NCI-H1092 treated with DMSO at 0.1 percent for 48 hours (cell line): ENCODE data around the gene TMEM245.
"Not testable (repeated sequence)": the region's sequence is repeated elsewhere in the genome, so short reads cannot be mapped to it uniquely, and the experiment has no call there.

Experiments
- DNase-seq: peaks from one replicate; lab custom pipeline; 2025; lab: John Stamatoyannopoulos, UW

The TMEM245 gene

GRCh38 chr9:108991479-108991878 is 128.3 kb downstream of the TMEM245 start:
- DNase-seq: no peak

DNA sequence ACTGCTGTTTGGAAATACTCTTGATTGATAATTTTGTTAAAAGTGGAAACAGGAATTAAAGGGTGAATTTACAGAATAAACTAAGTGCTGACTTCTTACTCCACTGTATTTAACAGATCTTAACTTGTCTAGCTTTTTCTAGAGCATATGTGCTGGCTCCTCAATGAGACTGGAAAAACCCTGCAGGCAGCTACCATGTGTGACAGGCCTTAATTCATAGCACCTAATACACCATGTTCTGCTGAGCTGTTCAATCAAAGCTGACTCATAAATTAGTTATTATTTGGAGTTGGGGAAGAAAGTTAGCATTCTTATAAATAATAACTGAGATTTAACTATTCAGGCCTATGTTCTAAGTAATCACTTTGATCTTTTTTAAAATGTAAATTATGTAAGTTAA is 135.9 kb downstream of the TMEM245 start:
- DNase-seq: no peak

GRCh38 chr9:108980893-108981292 is 138.9 kb downstream of the TMEM245 start:
- DNase-seq: no peak

GRCh38 chr9:108978205-108978604 is 141.5 kb downstream of the TMEM245 start:
- DNase-seq: no peak

DNA sequence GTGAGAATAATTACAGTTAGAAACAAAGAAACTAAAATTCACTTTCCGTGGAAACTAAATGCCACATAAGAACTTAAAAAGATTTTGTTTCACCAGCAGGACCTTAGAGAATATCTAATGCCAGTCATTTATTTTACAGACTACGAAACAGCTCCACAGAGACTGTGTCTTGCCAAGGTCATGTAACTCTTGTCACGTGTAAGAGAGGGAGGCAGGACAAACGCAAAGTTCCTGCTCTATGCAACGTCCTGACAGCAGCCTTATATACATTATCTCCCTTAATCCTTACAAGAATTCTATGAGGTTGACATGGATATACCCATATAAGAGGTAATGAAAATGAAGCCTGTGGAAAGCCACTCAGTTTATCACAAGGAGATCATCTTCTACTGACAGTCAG is 145.9 kb downstream of the TMEM245 start:
- no peak for DNase-seq

GRCh38 chr9:108972626-108973209 is 147.0 kb downstream of the TMEM245 start:
- no peak for DNase-seq

- no peak for DNase-seq
These were observed 147.6 kb downstream of the TMEM245 start for GRCh38 chr9:108972186-108972585.

GRCh38 chr9:108971392-108971791 is 148.4 kb downstream of the TMEM245 start:
- DNase-seq: not testable (repeated sequence)

DNA sequence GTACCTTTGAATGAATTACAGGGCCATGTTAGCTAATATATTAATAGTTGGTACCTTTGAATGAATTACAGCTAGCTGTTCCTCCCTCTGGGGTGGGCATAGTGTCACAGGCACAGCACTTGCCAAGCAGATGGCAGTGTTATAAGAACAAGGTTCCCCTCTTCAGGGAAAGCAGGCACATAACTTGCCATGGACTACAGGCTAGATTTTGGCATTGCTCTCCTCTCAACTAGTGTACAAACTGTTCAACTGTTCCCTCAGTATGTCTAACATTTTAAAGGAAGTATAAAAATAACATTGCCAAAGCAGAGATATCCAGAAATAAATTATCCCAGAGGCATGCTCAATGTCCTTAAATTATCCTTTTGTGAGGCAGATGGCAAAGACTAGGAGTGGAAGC is 151.8 kb downstream of the TMEM245 start:
- DNase-seq: no peak
